ENCODE results near the gene RPL7A.

GRCh38 chr9:133323211-133323610 lies 24.8 kb upstream of the RPL7A start:
- TF ChIP-seq, protein P1, sequence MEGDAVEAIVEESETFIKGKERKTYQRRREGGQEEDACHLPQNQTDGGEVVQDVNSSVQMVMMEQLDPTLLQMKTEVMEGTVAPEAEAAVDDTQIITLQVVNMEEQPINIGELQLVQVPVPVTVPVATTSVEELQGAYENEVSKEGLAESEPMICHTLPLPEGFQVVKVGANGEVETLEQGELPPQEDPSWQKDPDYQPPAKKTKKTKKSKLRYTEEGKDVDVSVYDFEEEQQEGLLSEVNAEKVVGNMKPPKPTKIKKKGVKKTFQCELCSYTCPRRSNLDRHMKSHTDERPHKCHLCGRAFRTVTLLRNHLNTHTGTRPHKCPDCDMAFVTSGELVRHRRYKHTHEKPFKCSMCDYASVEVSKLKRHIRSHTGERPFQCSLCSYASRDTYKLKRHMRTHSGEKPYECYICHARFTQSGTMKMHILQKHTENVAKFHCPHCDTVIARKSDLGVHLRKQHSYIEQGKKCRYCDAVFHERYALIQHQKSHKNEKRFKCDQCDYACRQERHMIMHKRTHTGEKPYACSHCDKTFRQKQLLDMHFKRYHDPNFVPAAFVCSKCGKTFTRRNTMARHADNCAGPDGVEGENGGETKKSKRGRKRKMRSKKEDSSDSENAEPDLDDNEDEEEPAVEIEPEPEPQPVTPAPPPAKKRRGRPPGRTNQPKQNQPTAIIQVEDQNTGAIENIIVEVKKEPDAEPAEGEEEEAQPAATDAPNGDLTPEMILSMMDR (IDR thresholded peaks at IDR 0.05) = no peak
- TF ChIP-seq POLR2A (IDR thresholded peaks at IDR 0.05) = no peak
